Osteocyte (in vitro differentiated cells): Measurements from ENCODE around the gene UCKL1. TPM values are rescaled to one million over a fixed set of nuclear protein-coding genes. Genes with fewer than 3 reads are reported as not detected.

ENCODE experiments used
- DNase-seq: peaks from one replicate; pipeline ENCODE4 v3.0.0; 2021; ENCODE audit warnings: mixed read lengths; ENCODE audit not compliant: unreplicated experiment; ENCODE audit errors: extremely low spot score
- H3K27ac Mint-ChIP-seq: one replicate; pipeline ENCODE4 v1.8.0; 2021; ENCODE audit warnings: mild to moderate bottlenecking, mixed read lengths; ENCODE audit not compliant: unreplicated experiment
- H3K27me3 Mint-ChIP-seq: one replicate; pipeline ENCODE4 v1.8.0; 2021; ENCODE audit warnings: mixed read lengths; ENCODE audit not compliant: unreplicated experiment
- H3K36me3 Mint-ChIP-seq: one replicate; pipeline ENCODE4 v1.8.0; 2021; ENCODE audit warnings: mixed read lengths; ENCODE audit not compliant: unreplicated experiment
- H3K4me1 Mint-ChIP-seq: one replicate; pipeline ENCODE4 v1.8.0; 2021; ENCODE audit warnings: mixed read lengths; ENCODE audit not compliant: unreplicated experiment
- H3K4me3 Mint-ChIP-seq: one replicate; pipeline ENCODE4 v1.8.0; 2021; ENCODE audit warnings: mild to moderate bottlenecking, moderate library complexity, mixed read lengths; ENCODE audit not compliant: unreplicated experiment
- H3K9me3 Mint-ChIP-seq: one replicate; pipeline ENCODE4 v1.8.0; 2021; ENCODE audit warnings: mixed read lengths; ENCODE audit not compliant: unreplicated experiment
- CTCF ChIP-seq: fragments of 200-600 bp; sonication (generic); IDR thresholded peaks from 2 replicates; pipeline ENCODE4 v1.5.0; 2021; ENCODE audit warnings: antibody characterized with exemption, mild to moderate bottlenecking, moderate library complexity
- total RNA-seq: library from RNA; stranded (reverse); gene quantifications from 2 replicates; pipeline ENCODE4 v1.2.1, GENCODE V29; 2021

Gene UCKL1
- total RNA-seq, 1 donor from 2014 or later: 35.9 TPM

GRCh38 chr20:63926298-63926697 lies 29.9 kb downstream of the UCKL1 start:
- no peak overlapping the region for H3K4me3 Mint-ChIP-seq
- no peaks in the 10 kb centered on the region for H3K9me3 Mint-ChIP-seq
- H3K27me3 Mint-ChIP-seq: no peaks in the 10 kb centered on the region
- H3K4me1 Mint-ChIP-seq: peaks cover 2% of the 10 kb centered on the region
- no peak for DNase-seq
- no peak overlapping the region for H3K27ac Mint-ChIP-seq
- TF ChIP-seq CTCF: no peak
- H3K36me3 Mint-ChIP-seq: peaks cover 34% of the 10 kb centered on the region

GRCh38 chr20:63924241-63924640 lies 32.0 kb downstream of the UCKL1 start:
- no peaks in the 10 kb centered on the region for H3K27me3 Mint-ChIP-seq
- H3K36me3 Mint-ChIP-seq: peaks cover 21% of the 10 kb centered on the region
- no peak for DNase-seq
- H3K4me3 Mint-ChIP-seq: no peak overlapping the region
- H3K4me1 Mint-ChIP-seq: peaks cover 2% of the 10 kb centered on the region
- no peaks in the 10 kb centered on the region for H3K9me3 Mint-ChIP-seq
- TF ChIP-seq CTCF: no peak
- H3K27ac Mint-ChIP-seq: no peak overlapping the region

- DNase-seq: no peak
- no peak overlapping the region for H3K4me3 Mint-ChIP-seq
- H3K27me3 Mint-ChIP-seq: no peaks in the 10 kb centered on the region
- peaks cover 2% of the 10 kb centered on the region for H3K4me1 Mint-ChIP-seq
- no peak for TF ChIP-seq CTCF
- H3K9me3 Mint-ChIP-seq: no peaks in the 10 kb centered on the region
- H3K36me3 Mint-ChIP-seq: peaks cover 19% of the 10 kb centered on the region
- H3K27ac Mint-ChIP-seq: no peak overlapping the region
Observed at GRCh38 chr20:63923651-63924050, 32.6 kb downstream of the UCKL1 start.

GRCh38 chr20:63920226-63920625 lies 36.0 kb downstream of the UCKL1 start:
- no peak for TF ChIP-seq CTCF
- H3K4me1 Mint-ChIP-seq: peaks cover 2% of the 10 kb centered on the region
- no peak overlapping the region for H3K4me3 Mint-ChIP-seq
- H3K27me3 Mint-ChIP-seq: no peaks in the 10 kb centered on the region
- no peaks in the 10 kb centered on the region for H3K9me3 Mint-ChIP-seq
- no peak for DNase-seq
- H3K36me3 Mint-ChIP-seq: peaks cover 18% of the 10 kb centered on the region
- no peak overlapping the region for H3K27ac Mint-ChIP-seq

GRCh38 chr20:63919130-63919529 lies 37.1 kb downstream of the UCKL1 start:
- Mint-ChIP-seq H3K9me3 (no peaks in the 10 kb centered on the region), H3K36me3 (peaks cover 18% of the 10 kb centered on the region), H3K27me3 (no peaks in the 10 kb centered on the region), H3K27ac (no peak overlapping the region), H3K4me3 (no peak overlapping the region), H3K4me1 (no peaks in the 10 kb centered on the region)
- no peak for DNase-seq
- no peak for TF ChIP-seq CTCF
